Erythroblast (primary cell): ENCODE measurements around the gene WNT3A.

ENCODE experiments used
- DNase-seq, 2 experiments: peaks; one replicate each; lab custom pipeline; 2025; lab: John Stamatoyannopoulos, UW
- GATA1 ChIP-seq: IDR thresholded peaks from 2 replicates; pipeline ENCODE4 v1.6.1; 2011; ENCODE audit warnings: low read depth, mild to moderate bottlenecking, control low read depth, low read length, moderate library complexity
- POLR2A ChIP-seq: IDR thresholded peaks from 2 replicates; pipeline ENCODE4 v1.6.1; 2011; ENCODE audit warnings: mild to moderate bottlenecking, low read length

WNT3A gene

GRCh38 chr1:228004856-228005462 is 1.8 kb upstream of the WNT3A start:
- TF ChIP-seq POLR2A = no peak
- no peak for TF ChIP-seq GATA1
- DNase-seq = no peak

GRCh38 chr1:228005511-228006033 is 1.2 kb upstream of the WNT3A start:
- DNase-seq = no peak
- TF ChIP-seq GATA1 (no peak), POLR2A (no peak)

- TF ChIP-seq GATA1 = no peak
- no peak for DNase-seq
Measured at GRCh38 chr1:228006034-228006785, 588 bp upstream of the WNT3A start.

GRCh38 chr1:228007049-228007800 is 427 bp downstream of the WNT3A start:
- DNase-seq = no peak
- TF ChIP-seq POLR2A = no peak
- no peak for TF ChIP-seq GATA1

GRCh38 chr1:228007801-228008341 is 1.1 kb downstream of the WNT3A start:
- TF ChIP-seq GATA1 (no peak), POLR2A (no peak)
- no peak for DNase-seq

- TF ChIP-seq GATA1 (no peak), POLR2A (no peak)
- DNase-seq = no peak
Measured at GRCh38 chr1:228008391-228009115, 1.8 kb downstream of the WNT3A start.

GRCh38 chr1:228009116-228009827 is 2.5 kb downstream of the WNT3A start:
- no peak for TF ChIP-seq GATA1
- no peak for TF ChIP-seq POLR2A

GRCh38 chr1:228009828-228010775 is 3.3 kb downstream of the WNT3A start:
- TF ChIP-seq GATA1 = no peak
- TF ChIP-seq POLR2A = no peak
- no peak for DNase-seq

More at GRCh38 chr1:228009116-228009827, 2.5 kb downstream of the WNT3A start:
- DNase-seq = no peak

- DNase-seq = no peak
- TF ChIP-seq GATA1 (no peak), POLR2A (no peak)
Measured at GRCh38 chr1:228010921-228011320, 4.1 kb downstream of the WNT3A start.

- DNase-seq = no peak
- no peak for TF ChIP-seq POLR2A
Measured at GRCh38 chr1:228011721-228012311, 5.0 kb downstream of the WNT3A start.

- no peak for DNase-seq
- TF ChIP-seq POLR2A (no peak), GATA1 (no peak)
Measured at GRCh38 chr1:228012555-228012954, 5.8 kb downstream of the WNT3A start.
